ENCODE measurements around the gene LGR6.

- TF ChIP-seq WT1 (tag by site-specific recombination; IDR thresholded peaks at IDR 0.05) (no peak), TCF7L2 (IDR thresholded peaks at IDR 0.05; ENCODE audit: borderline replicate concordance, low read depth, low read length) (no peak), ZNF155 (tag by site-specific recombination; IDR thresholded peaks at IDR 0.05) (no peak), ZNF112 (tag by site-specific recombination; IDR thresholded peaks at IDR 0.05) (no peak), CTCF (tag by site-specific recombination; IDR thresholded peaks at IDR 0.05) (no peak), PRDM1 (tag by site-specific recombination; IDR thresholded peaks at IDR 0.05) (no peak), ZNF560 (tag by site-specific recombination; IDR thresholded peaks at IDR 0.05; ENCODE audit: borderline replicate concordance) (no peak), ZNF423 (tag by site-specific recombination; IDR thresholded peaks at IDR 0.05) (no peak), ZNF830 (tag by site-specific recombination; IDR thresholded peaks at IDR 0.05; ENCODE audit: low read depth) (no peak), MYNN (tag by site-specific recombination; IDR thresholded peaks at IDR 0.05; ENCODE audit: borderline replicate concordance) (no peak), ZSCAN4 (tag by site-specific recombination; IDR thresholded peaks at IDR 0.05) (no peak)
Observed at GRCh38 chr1:202365092-202365815, 171.7 kb downstream of the LGR6 start.
